22Rv1 (cell line): ENCODE data around the gene ETV3L.

ENCODE experiments used
- CTCF ChIP-seq: fragments of 450-650 bp; IDR thresholded peaks from 2 replicates; pipeline ENCODE4 v1.5.1; 2017; ENCODE audit warnings: mild to moderate bottlenecking
- ZFX ChIP-seq: fragments of 450-650 bp; IDR thresholded peaks from 2 replicates; pipeline ENCODE4 v1.6.1; 2017; ENCODE audit warnings: antibody characterized with exemption, borderline replicate concordance

DNA sequence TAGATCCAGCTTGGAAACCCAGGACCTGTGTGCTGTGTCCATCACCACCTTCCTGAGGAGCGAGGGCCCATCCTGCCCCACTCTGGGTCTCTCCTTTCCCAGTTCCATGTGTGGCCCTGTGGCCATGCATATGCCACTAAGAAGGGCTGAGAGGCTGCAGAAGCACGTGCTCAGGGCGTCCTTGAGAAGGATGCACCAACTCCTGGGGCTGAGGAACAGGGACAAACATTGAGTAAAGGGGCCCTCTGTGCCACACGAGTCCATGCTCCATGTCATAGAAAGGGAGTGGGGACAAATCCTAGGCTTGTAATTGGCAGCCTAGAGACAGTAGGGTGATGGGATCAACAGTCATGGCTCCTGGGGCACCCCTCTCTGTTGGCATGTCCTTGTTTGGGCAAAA is 8.4 kb downstream of the ETV3L start:
- TF ChIP-seq CTCF (no peak), ZFX (no peak)
